ENCODE data around the gene HDAC2. TPM values are rescaled to one million over a fixed set of nuclear protein-coding genes. Genes with fewer than 3 reads are reported as not detected.
A peak's percentile ranks its signal among the peaks of the same experiment; 100 is the strongest.

Gene HDAC2
- total RNA-seq, 1 donor: 86.8 TPM

DNA sequence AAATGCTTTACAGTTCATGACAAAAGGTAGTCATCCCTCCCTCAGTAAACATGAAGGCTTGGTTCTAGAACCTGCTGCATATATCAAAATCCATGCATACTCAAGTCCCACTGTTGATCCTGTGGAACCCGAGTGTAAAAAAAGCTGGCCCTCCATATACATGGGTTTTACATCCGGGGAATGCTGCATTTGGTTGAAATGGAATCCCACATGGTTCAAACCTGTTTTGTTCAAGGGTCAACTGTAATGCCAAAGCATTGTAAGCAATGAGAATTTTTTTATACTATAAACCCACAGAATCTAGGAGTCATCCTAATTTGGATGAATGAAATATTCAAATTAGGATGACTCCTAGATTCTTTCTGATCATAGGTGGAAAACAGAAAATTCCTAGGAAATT, 5.9 kb upstream of the HDAC2 start:
- no peak for DNase-seq (ENCODE audit: low read depth)
- TF ChIP-seq, protein P1, sequence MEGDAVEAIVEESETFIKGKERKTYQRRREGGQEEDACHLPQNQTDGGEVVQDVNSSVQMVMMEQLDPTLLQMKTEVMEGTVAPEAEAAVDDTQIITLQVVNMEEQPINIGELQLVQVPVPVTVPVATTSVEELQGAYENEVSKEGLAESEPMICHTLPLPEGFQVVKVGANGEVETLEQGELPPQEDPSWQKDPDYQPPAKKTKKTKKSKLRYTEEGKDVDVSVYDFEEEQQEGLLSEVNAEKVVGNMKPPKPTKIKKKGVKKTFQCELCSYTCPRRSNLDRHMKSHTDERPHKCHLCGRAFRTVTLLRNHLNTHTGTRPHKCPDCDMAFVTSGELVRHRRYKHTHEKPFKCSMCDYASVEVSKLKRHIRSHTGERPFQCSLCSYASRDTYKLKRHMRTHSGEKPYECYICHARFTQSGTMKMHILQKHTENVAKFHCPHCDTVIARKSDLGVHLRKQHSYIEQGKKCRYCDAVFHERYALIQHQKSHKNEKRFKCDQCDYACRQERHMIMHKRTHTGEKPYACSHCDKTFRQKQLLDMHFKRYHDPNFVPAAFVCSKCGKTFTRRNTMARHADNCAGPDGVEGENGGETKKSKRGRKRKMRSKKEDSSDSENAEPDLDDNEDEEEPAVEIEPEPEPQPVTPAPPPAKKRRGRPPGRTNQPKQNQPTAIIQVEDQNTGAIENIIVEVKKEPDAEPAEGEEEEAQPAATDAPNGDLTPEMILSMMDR (IDR thresholded peaks at IDR 0.05; ENCODE audit: insufficient read depth, low read depth, low read length): no peak
- no peak overlapping the region for H3K4me3 ChIP-seq (ENCODE audit: low read depth, low read length)

DNA sequence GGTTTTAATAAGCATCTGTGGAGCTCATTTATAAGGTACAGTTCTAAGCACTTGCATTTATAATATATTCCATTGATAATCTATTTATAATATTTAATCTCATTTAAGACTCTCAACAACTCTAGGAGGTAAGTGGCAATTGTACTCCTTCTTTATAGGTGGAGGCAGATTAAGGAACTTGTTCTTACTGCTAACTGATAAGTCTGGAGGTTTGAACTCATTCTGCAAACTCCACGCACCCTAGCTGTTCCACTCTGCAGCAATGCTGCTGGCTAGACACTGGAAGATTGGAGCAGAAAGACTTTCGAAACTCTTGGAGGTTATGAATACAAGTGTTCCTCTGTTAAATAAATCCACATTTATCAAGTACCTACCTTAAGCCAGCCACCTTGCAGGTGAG, 793 bp upstream of the HDAC2 start:
- TF ChIP-seq, protein P1 (IDR thresholded peaks at IDR 0.05; ENCODE audit: insufficient read depth, low read depth, low read length): no peak
- DNase-seq (ENCODE audit: low read depth): no peak
- peak overlapping the region; percentile 98 for H3K4me3 ChIP-seq (ENCODE audit: low read depth, low read length)

- peak; percentile 43 for DNase-seq (ENCODE audit: low read depth)
Measured at GRCh38 chr6:113969888-113970804, 802 bp downstream of the HDAC2 start.

GRCh38 chr6:113968472-113968871, 2.5 kb downstream of the HDAC2 start:
- no peak overlapping the region for H3K4me3 ChIP-seq (ENCODE audit: low read depth, low read length)
- TF ChIP-seq, protein P1 (IDR thresholded peaks at IDR 0.05; ENCODE audit: insufficient read depth, low read depth, low read length): no peak
- no peak for DNase-seq (ENCODE audit: low read depth)

More at GRCh38 chr6:113969888-113970804, 802 bp downstream of the HDAC2 start:
- TF ChIP-seq, protein P1 (IDR thresholded peaks at IDR 0.05; ENCODE audit: insufficient read depth, low read depth, low read length): no peak
- H3K4me3 ChIP-seq (ENCODE audit: low read depth, low read length): peak overlapping the region; percentile 98

DNA sequence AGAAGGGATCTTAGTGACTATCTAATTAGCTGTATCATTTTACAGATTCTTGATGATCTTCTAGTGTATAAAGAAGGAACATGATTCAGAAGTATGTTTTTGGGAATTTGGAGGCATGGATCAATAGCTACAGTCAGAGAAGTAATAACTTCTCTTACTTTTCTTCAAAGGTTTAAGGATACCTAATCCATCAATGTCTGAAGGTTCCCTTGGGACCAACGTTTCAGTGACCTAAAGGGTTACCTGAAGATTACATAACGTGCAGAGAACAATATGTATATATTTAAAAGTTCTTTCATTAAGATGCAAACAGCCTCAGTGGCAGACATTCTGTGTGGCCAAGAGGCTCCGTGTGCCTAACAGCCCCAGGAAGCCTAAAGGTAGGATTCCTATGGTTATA, 3.2 kb downstream of the HDAC2 start:
- TF ChIP-seq, protein P1 (IDR thresholded peaks at IDR 0.05; ENCODE audit: insufficient read depth, low read depth, low read length): no peak
- DNase-seq (ENCODE audit: low read depth): no peak
- no peak overlapping the region for H3K4me3 ChIP-seq (ENCODE audit: low read depth, low read length)

DNA sequence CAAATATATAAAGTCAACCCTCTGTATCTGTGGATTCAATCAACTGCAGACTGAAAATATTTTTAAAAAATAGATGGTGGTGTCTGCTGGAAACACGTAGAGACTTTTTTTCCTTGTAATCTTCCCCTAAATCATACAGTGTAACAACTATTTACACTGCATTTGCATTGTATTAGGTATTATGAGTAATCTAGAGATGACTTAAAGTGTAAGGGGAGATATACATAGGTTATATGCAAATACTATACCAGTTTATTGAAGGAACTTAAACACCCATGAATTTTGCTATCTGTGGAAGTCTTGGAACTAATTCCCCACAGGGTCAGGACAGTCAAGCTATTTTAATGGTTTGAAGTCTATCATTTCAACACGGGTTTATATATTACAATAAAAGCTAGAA, 10.2 kb downstream of the HDAC2 start:
- TF ChIP-seq, protein P1 (IDR thresholded peaks at IDR 0.05; ENCODE audit: insufficient read depth, low read depth, low read length): no peak
- DNase-seq (ENCODE audit: low read depth): no peak
- H3K4me3 ChIP-seq (ENCODE audit: low read depth, low read length): no peak overlapping the region
